PC-3 (cell line): ENCODE measurements around the gene MINDY4B. TPM values are rescaled to one million over a fixed set of nuclear protein-coding genes. Genes with fewer than 3 reads are reported as not detected.
A peak's percentile ranks its signal among the peaks of the same experiment; 100 is the strongest.

Experiments used
- ATAC-seq: fragments of 200-7000 bp; cut with Tn5 transposase; 2 replicates; pipeline ENCODE4 v1.9.1; 2020; ENCODE audit warnings: mild to moderate bottlenecking, moderate library complexity
- BruUV-seq: library from RNA; stranded (reverse); fragments of 400-500 nt; replicated peaks from 2 replicates; lab custom pipeline; 2021; lab: Mats Ljungman, UMichigan
- CTCF ChIA-PET: fragments of 300-600 bp; sonication (Branson Sonifier 250); formaldehyde crosslinking; loops from one replicate; lab custom pipeline; 2022; ENCODE audit warnings: antibody characterized with exemption; lab: Charles Lee
- POLR2A ChIA-PET: fragments of 300-600 bp; sonication (Branson Sonifier 250); formaldehyde crosslinking; loops from one replicate; lab custom pipeline; 2022; ENCODE audit warnings: antibody characterized with exemption; ENCODE audit not compliant: unreplicated experiment; lab: Charles Lee
- DNase-seq: peaks from one replicate; pipeline ENCODE4 v3.0.0-alpha.2; 2015
- H2AFZ ChIP-seq: fragments of 300-600 bp; sonication (generic); 2 replicates; pipeline ENCODE4 v1.6.0; 2016; ENCODE audit warnings: antibody characterized with exemption, low read length
- H3F3A ChIP-seq: fragments of 300-600 bp; sonication (generic); one replicate; pipeline ENCODE4 v1.6.0; 2017; ENCODE audit warnings: antibody characterized with exemption, low read length, control low read depth, mild to moderate bottlenecking; ENCODE audit not compliant: unreplicated experiment
- H3K27ac ChIP-seq: fragments of 300-600 bp; sonication (generic); 2 replicates; pipeline ENCODE4 v1.5.1; 2016; ENCODE audit warnings: mild to moderate bottlenecking, low read length
- H3K27me3 ChIP-seq: fragments of 300-600 bp; sonication (generic); 2 replicates; pipeline ENCODE4 v1.6.1; 2016; ENCODE audit warnings: low read length, mixed read lengths
- H3K36me3 ChIP-seq: fragments of 300-600 bp; sonication (generic); 2 replicates; pipeline ENCODE4 v1.6.1; 2016; ENCODE audit warnings: low read depth, mixed run types, low read length, mixed read lengths
- H3K4me1 ChIP-seq: fragments of 300-600 bp; sonication (generic); 2 replicates; pipeline ENCODE4 v1.5.1; 2016; ENCODE audit warnings: low read length; ENCODE audit not compliant: insufficient read depth
- H3K4me2 ChIP-seq: fragments of 300-600 bp; sonication (generic); 2 replicates; pipeline ENCODE4 v1.6.0; 2016; ENCODE audit warnings: low read length
- H3K4me3 ChIP-seq: fragments of 300-600 bp; sonication (generic); 2 replicates; pipeline ENCODE4 v1.5.1; 2016; ENCODE audit warnings: mild to moderate bottlenecking, low read length, mixed read lengths
- H3K79me2 ChIP-seq: fragments of 300-600 bp; sonication (generic); 2 replicates; pipeline ENCODE4 v1.6.1; 2017; ENCODE audit warnings: low read length, mixed read lengths
- H3K9ac ChIP-seq: fragments of 300-600 bp; sonication (generic); 2 replicates; pipeline ENCODE4 v1.6.0; 2016; ENCODE audit warnings: mild to moderate bottlenecking, low read length
- H3K9me2 ChIP-seq: fragments of 300-600 bp; sonication (generic); replicated peaks from 2 replicates; pipeline ENCODE4 v1.6.1; 2016; ENCODE audit warnings: mixed run types, low read length, mixed read lengths
- H3K9me3 ChIP-seq: fragments of 300-600 bp; sonication (generic); 2 replicates; pipeline ENCODE4 v1.6.1; 2016; ENCODE audit warnings: low read length, mixed read lengths
- H4K20me1 ChIP-seq: fragments of 300-600 bp; sonication (generic); 2 replicates; pipeline ENCODE4 v1.6.1; 2016; ENCODE audit warnings: low read length, mixed read lengths
- CTCF ChIP-seq: fragments of 300-600 bp; sonication (generic); conservative IDR thresholded peaks from 2 replicates; pipeline ENCODE4 v1.5.1; 2017; ENCODE audit warnings: antibody characterized with exemption, low read depth, mild to moderate bottlenecking, low read length
- EZH2 ChIP-seq: fragments of 300-600 bp; sonication (generic); IDR thresholded peaks from one replicate; pipeline ENCODE4 v1.6.1; 2017; ENCODE audit warnings: antibody characterized with exemption, mild to moderate bottlenecking, low read length; ENCODE audit not compliant: unreplicated experiment
- EZH2phosphoT487 ChIP-seq: fragments of 300-600 bp; sonication (generic); IDR thresholded peaks from 2 replicates; pipeline ENCODE4 v1.6.1; 2018; ENCODE audit warnings: mild to moderate bottlenecking, antibody characterized with exemption, low read length, borderline replicate concordance
- intact Hi-C: fragments of 100-400 bp; cut with micrococcal nuclease; formaldehyde crosslinking; loops from 2 replicates; pipeline ENCODE4 v1.9.0; 2023
- total RNA-seq: library from RNA; depleted of rRNA; stranded (reverse); fragments of >200 nt; gene quantifications from 2 replicates; pipeline ENCODE4 v1.2.3, GENCODE V29; 2014

MINDY4B gene
- total RNA-seq, 1 experiment from 2014 or later, result not detected

- Histone ChIP-seq H2AFZ (no peak overlapping the region), H4K20me1 (no peaks in the 10 kb centered on the region), H3K27me3 (no peaks in the 10 kb centered on the region), H3K4me1 (peaks cover 7% of the 10 kb centered on the region; the same call in 1 of the 2 replicates), H3K4me3 (no peak overlapping the region), H3K36me3 (no peaks in the 10 kb centered on the region), H3K9ac (no peak overlapping the region), H3K79me2 (no peaks in the 10 kb centered on the region), H3K4me2 (no peak overlapping the region), H3K27ac (no peak overlapping the region), H3F3A (no peaks in the 10 kb centered on the region), H3K9me3 (no peaks in the 10 kb centered on the region), H3K9me2 (0 out of 2 replicates have a peak, but pooled peaks cover 3% of the 10 kb centered on the region)
- BruUV-seq, result no TSS peak
- TF ChIP-seq EZH2phosphoT487 (no peak), EZH2 (no peak), CTCF (no peak)
- intact Hi-C loops, result no loop called here
- ChIA-PET CTCF (no interaction called here), POLR2A (no interaction called here)
- ATAC-seq (no peak), DNase-seq (no peak)
These were observed 60.8 kb downstream of the MINDY4B start for GRCh38 chr3:150844484-150844883.

- Histone ChIP-seq H3K36me3 (no peaks in the 10 kb centered on the region), H3F3A (no peaks in the 10 kb centered on the region), H3K79me2 (no peaks in the 10 kb centered on the region), H4K20me1 (no peaks in the 10 kb centered on the region), H3K4me1 (peaks cover 7% of the 10 kb centered on the region; the same call in 1 of the 2 replicates), H2AFZ (no peak overlapping the region), H3K27me3 (peaks cover 8% of the 10 kb centered on the region; the same call in 1 of the 2 replicates), H3K9me3 (no peaks in the 10 kb centered on the region), H3K4me2 (peak overlapping the region; percentile 18; the same call in 1 of the 2 replicates), H3K4me3 (no peak overlapping the region), H3K27ac (no peak overlapping the region), H3K9me2 (0 out of 2 replicates have a peak, but pooled peaks cover 3% of the 10 kb centered on the region), H3K9ac (no peak overlapping the region)
- peak; percentile 18 for DNase-seq
- intact Hi-C loops, result no loop called here
- ChIA-PET POLR2A (no interaction called here), CTCF (interaction anchor here (0.6 kb wide), 1 partner anchor 140 kb away, joined by 6 read pairs; the partner anchor contains the start of gene ERICH6)
- TF ChIP-seq EZH2 (no peak), EZH2phosphoT487 (no peak), CTCF (no peak)
- ATAC-seq, result no peak
- no TSS peak for BruUV-seq
These were observed 62.0 kb downstream of the MINDY4B start for GRCh38 chr3:150843241-150843640.

- H3K79me2 ChIP-seq, result no peaks in the 10 kb centered on the region
- no peaks in the 10 kb centered on the region for H3F3A ChIP-seq
- no peak for TF ChIP-seq EZH2
- peak; percentile 42; the same call in 1 of the 2 replicates for TF ChIP-seq CTCF
- peaks cover 7% of the 10 kb centered on the region; the same call in 1 of the 2 replicates for H3K4me1 ChIP-seq
- BruUV-seq, result no TSS peak
- no peak overlapping the region for H3K4me3 ChIP-seq
- intact Hi-C loops, result no loop called here
- ChIA-PET CTCF (no interaction called here), POLR2A (no interaction called here)
- H3K27me3 ChIP-seq, result peaks cover 25% of the 10 kb centered on the region
- no peak; the same call in 1 of the 2 replicates for ATAC-seq
- H3K9me3 ChIP-seq, result no peaks in the 10 kb centered on the region
- H3K9me2 ChIP-seq, result no peaks in the 10 kb centered on the region
- DNase-seq, result peak; percentile 19
- H2AFZ ChIP-seq, result no peak overlapping the region
- H3K36me3 ChIP-seq, result no peaks in the 10 kb centered on the region
- no peak overlapping the region for H3K27ac ChIP-seq
- no peak overlapping the region for H3K9ac ChIP-seq
- H3K4me2 ChIP-seq, result no peak overlapping the region
- no peaks in the 10 kb centered on the region for H4K20me1 ChIP-seq
These were observed 64.3 kb downstream of the MINDY4B start for GRCh38 chr3:150840802-150841515.
